GM12891 (cell line): ENCODE measurements around the gene DCAF10.

Experiments
- POLR2A ChIP-seq: IDR thresholded peaks from 2 replicates; pipeline ENCODE4 v1.6.1; 2011; ENCODE audit warnings: low read depth, low read length, control low read depth
- POLR2AphosphoS5 ChIP-seq: IDR thresholded peaks from 2 replicates; pipeline ENCODE4 v1.6.1; 2011; ENCODE audit warnings: low read depth, low read length, control low read depth
- POU2F2 ChIP-seq: IDR thresholded peaks from 2 replicates; pipeline ENCODE4 v1.6.1; 2011; ENCODE audit warnings: low read depth, mild to moderate bottlenecking, control low read depth, low read length, moderate library complexity

DNA sequence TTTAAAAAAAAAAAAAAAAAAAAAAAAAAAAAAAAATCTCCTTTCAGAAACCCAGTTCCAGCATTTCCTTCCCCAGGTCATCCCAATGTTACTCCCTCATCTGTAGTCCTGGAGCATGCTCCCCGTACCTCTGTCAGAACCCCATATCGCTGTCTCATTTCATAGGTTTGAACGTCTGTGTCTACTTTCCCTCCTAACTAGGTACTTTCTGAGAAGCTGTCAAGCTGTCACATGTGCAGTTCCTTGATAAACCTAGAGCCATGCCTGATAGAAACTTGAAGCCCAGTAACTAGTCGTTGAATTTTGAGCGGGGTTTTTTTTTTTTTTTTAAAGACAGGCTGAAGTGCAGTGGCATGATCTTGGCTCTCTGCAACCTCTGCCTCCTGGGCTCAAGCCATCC is 31.3 kb upstream of the DCAF10 start:
- TF ChIP-seq POLR2A, result no peak
- TF ChIP-seq POU2F2, result no peak
- no peak for TF ChIP-seq POLR2AphosphoS5
